NK-92 (cell line): ENCODE measurements around the gene MYO18B.

Experiments
- DNase-seq: peaks from one replicate; lab custom pipeline; 2025; ENCODE audit not compliant: unreplicated experiment; lab: John Stamatoyannopoulos, UW

Gene MYO18B

GRCh38 chr22:25748704-25749103 is 6.7 kb downstream of the MYO18B start:
- DNase-seq: no peak

GRCh38 chr22:25749420-25750169 is 7.6 kb downstream of the MYO18B start:
- DNase-seq: no peak

- DNase-seq: no peak
These were observed 8.7 kb downstream of the MYO18B start for GRCh38 chr22:25750569-25751173.

DNA sequence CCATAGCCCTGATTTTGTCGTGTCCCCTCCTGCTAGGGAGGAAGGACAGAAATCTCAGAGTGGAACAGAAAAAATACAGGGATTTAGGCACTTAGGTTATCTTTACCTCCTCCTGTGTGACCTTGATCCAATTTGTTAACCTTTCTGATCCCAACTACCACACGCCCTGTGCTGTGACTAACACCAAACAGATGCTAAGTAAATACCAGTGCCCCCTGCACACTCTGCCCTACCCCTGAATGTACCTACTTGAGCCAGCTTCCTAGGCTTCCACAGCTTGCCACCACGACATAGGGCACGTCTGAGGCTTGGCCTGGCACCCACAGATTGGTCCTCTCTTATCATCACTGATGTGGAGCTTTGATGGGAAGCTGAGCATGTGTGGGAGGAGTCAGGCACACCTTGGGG is 9.2 kb downstream of the MYO18B start:
- DNase-seq: no peak

DNA sequence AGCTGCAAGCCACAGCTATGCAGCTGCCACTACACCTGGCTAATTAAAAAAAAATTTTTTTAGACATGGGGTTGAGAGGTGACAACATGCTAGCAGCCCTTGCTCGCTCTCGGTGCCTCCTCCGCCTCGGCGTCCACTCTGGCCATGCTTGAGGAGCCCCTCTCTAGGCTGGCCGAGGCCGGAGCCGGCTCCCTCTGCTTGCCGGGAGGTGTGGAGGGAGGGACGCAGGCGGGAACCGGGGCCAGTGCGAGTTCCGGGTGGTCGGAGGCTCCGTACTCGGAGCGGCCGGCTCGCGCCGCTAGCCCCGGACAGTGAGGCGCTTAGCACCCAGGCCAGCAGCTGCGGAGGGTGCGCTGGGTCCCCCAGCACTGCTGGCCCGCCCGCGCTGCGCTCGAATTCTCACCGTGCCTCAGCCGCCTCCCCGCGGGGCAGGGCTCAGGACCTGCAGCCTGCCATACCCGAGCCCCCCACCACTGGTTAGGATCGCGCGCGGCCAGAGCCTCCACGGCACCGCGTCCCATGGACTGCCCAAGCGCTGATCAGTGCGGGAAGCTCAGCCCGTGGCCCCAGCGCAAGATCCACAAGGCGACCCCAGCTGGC is 10.7 kb downstream of the MYO18B start:
- no peak for DNase-seq

DNA sequence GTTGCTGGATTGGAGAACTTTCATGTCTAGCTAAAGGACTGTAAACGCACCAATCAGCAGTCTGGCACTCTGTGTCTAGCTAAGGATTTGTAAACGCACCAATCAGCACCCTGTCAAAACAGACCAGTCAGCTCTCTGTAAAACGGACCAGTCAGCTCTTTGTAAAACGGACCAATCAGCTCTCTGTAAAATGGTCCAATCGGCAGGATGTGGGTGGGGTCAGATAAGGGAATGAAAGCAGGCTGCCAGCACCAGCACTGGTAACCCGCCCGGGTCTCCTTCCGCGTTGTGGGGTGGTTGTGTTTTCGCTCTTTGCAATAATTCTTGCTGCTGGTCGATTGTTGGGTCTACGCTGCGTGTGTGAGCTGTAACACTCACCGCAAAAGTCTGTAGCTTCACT is 11.3 kb downstream of the MYO18B start:
- no peak for DNase-seq

GRCh38 chr22:25754527-25755202 is 12.7 kb downstream of the MYO18B start:
- no peak for DNase-seq

GRCh38 chr22:25757686-25758085 is 15.7 kb downstream of the MYO18B start:
- no peak for DNase-seq

- no peak for DNase-seq
These were observed 16.3 kb downstream of the MYO18B start for GRCh38 chr22:25758316-25758715.

DNA sequence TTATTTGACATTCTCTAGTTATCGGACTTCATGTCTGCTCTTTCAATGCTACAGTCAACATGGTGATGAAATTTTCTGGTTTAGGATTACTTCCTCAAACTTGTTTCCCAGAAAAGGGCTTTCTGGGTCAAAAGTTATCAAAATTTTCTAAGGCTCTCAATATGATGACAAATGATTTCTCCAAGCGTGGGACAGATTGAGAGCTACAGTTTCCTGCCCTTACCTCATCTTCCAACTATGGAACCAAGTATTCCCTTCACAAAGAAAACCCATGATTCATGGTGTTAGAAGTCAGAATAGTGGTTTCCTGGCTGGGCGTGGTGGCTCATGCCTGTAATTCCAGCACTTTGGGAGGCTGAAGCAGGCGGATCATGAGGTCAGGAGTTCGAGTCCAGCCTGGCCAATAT is 17.8 kb downstream of the MYO18B start:
- no peak for DNase-seq

GRCh38 chr22:25760294-25760693 is 18.3 kb downstream of the MYO18B start:
- no peak for DNase-seq

DNA sequence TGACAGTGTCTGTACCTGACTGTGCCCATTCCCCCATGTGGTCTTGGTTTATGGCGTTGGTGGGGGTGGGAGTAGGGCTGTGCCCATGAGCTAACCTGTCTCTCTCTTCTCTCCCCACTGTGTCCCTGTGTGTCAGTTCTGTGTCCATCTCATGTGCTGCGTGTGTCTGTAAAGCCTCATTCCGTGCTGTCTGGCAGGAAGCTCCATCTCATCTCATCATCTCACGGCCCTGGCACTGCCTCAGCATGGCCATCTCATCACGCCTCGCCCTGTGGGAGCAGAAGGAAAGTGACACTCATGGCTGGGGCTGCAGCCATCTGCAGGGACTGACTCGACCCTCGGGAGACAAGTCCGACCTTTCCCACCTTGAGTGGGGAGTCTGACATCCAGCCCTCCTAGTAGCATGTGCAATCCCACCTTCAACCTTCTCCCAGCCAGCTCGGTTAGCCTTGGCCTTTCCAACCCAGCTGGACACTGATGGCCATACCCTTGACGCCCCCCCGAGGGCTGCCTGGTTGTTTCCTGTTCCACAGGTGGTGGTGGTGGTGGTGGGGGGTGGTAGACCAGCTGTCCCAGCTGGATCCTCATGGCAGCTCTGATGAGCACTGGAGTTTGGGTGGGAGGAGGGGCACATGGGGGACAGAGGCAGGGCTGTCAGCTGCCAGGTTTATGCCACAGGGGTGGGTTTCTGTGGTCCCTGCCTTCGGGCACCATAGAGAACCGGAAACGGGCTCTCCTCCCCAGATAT is 19.0 kb downstream of the MYO18B start:
- DNase-seq: no peak

GRCh38 chr22:25762147-25762546 is 20.2 kb downstream of the MYO18B start:
- DNase-seq: no peak

GRCh38 chr22:25763239-25763777 is 21.3 kb downstream of the MYO18B start:
- no peak for DNase-seq

DNA sequence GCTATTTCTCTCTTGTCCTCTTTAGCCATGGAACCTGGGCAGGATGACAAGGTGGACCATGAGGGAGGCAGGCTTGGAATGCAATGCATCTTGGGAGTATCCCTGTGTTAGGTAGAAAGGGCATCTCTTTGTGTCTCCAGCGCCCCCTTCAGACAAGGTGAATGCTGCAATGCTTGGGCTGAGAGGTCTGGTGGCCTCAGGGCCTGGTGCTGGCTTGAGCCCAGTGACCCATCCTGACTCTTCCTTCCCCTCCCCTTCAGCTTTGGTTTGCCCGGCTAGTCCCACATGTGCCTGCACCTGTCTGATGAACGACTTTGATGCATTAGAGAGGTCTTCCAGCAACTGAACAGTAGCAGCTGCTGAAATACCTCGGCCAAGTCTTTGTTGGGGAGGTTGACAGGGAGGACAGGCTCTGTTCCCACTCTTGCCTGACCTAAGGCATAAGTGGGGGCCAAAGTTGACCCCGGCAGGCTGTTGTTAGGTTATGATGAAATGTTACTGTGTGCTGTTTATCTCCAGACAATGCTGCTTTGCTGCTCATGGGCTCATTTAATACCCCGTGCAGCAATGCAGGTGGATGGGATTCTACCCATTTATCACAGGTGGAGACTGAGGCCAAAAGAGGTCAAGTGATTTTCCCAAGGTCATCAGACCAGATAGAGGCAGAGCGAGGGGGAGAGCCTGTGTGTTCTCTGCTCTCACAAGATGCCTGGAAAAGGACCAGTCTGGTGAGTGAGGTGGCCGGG is 22.5 kb downstream of the MYO18B start:
- no peak for DNase-seq

GRCh38 chr22:25765016-25765367 is 23.0 kb downstream of the MYO18B start:
- DNase-seq: no peak

DNA sequence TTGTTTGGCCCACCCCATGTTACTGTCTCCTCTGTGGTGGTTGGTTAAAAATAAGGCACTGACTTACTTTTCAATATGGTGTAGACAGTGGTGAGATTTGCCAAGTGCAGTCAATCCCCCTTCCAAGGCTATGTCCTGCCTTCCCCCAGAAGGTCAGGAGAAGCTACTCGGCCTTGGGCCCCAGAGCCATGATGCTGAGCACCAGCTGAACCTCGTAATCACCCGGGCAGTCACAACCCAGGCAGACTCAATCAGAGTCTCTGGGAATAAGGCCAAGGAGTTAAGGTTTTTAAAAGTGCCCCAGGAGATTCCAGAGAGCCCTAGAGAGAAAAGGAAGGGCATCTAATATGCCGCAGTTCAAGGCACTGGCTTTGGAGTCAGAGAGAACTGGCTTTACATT is 23.8 kb downstream of the MYO18B start:
- no peak for DNase-seq

- DNase-seq: no peak
These were observed 24.4 kb downstream of the MYO18B start for GRCh38 chr22:25766418-25766817.

DNA sequence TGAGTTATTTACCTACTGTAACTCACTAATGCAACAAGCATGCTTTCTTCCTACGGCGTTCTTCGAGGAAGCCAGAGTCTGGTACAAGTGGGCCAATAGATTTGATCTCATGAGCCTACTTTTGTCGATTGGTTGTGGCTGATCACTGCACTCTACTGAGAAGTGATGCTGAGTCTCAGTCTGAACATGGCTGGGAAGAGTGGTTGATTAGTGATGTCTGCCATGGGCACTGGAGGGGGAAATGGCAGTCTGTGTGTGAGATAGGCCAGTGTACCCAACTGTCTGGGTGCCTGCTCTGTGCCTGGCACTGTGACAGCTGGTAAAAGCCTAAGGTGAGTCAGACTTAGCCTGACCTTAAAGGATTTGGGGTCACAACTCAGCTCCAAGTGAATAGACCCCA is 28.3 kb downstream of the MYO18B start:
- no peak for DNase-seq

DNA sequence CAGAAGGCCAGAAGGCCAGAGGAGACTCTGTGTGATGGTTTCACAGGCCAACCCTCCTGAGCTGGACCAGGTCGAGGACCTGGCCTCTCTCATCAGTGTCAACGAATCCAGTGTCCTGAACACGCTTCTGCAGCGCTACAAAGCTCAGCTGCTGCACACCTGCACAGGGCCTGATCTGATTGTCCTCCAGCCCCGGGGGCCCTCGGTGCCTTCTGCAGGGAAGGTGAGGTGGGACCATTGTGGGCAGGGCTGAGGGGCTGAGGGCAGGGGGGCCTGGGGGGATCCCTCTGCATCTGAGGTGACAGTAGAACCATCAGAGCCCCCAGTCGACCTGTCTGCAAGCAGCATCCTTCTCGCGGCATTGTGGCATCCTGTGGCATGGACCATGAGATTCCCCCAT is 30.3 kb downstream of the MYO18B start:
- DNase-seq: no peak
